Measurements from ENCODE around the gene LMX1A.

- TF ChIP-seq CTCF (tag by site-specific recombination; IDR thresholded peaks at IDR 0.05) = no peak
- TF ChIP-seq HOXA7 (CRISPR knock-in tag; IDR thresholded peaks at IDR 0.05; ENCODE audit: borderline replicate concordance) = no peak
- no peak for TF ChIP-seq ZBTB10 (tag by site-specific recombination; IDR thresholded peaks at IDR 0.05)
- TF ChIP-seq ZNF184 (tag by site-specific recombination; IDR thresholded peaks at IDR 0.05) = no peak
- TF ChIP-seq ZNF121 (tag by site-specific recombination; IDR thresholded peaks at IDR 0.05) = no peak
- TF ChIP-seq REPIN1 (tag by site-specific recombination; IDR thresholded peaks at IDR 0.05; ENCODE audit: low read depth) = no peak
- no peak for TF ChIP-seq ZNF501 (tag by site-specific recombination; IDR thresholded peaks at IDR 0.05)
- TF ChIP-seq ZSCAN5A (tag by site-specific recombination; IDR thresholded peaks at IDR 0.05) = no peak
- TF ChIP-seq ZNF24 (tag by site-specific recombination; IDR thresholded peaks at IDR 0.05) = no peak
- no peak for TF ChIP-seq ZNF600 (tag by site-specific recombination; IDR thresholded peaks at IDR 0.05)
- TF ChIP-seq ZNF449 (tag by site-specific recombination; IDR thresholded peaks at IDR 0.05) = no peak
- no peak for TF ChIP-seq ZNF302 (tag by site-specific recombination; IDR thresholded peaks at IDR 0.05; ENCODE audit: low read depth)
Observed at GRCh38 chr1:165234149-165234548, 122.4 kb downstream of the LMX1A start.

Data from HEK293 (cell line).